BJ (cell line): ENCODE results near the gene SPATA31A3. TPM values are rescaled to one million over a fixed set of nuclear protein-coding genes. Genes with fewer than 3 reads are reported as not detected.
"Not testable (repeated sequence)": the region's sequence is repeated elsewhere in the genome, so short reads cannot be mapped to it uniquely, and the experiment has no call there.

Experiments
- CTCF ChIA-PET: fragments of 350-600 bp; formaldehyde crosslinking; extraction: SDS; loops from one replicate; lab custom pipeline; 2021; ENCODE audit warnings: antibody characterized with exemption, inconsistent platforms; lab: Yijun Ruan, JAX
- POLR2A ChIA-PET: fragments of 300-600 bp; sonication (Branson Sonifier 250); formaldehyde crosslinking; extraction: SDS; loops from one replicate; lab custom pipeline; 2021; ENCODE audit warnings: antibody characterized with exemption; lab: Charles Lee
- DNase-seq: peaks from one replicate; pipeline ENCODE4 v3.0.0-alpha.2; 2011; ENCODE audit warnings: low read depth
- H3K27me3 ChIP-seq: 2 replicates; pipeline ENCODE4 v1.6.0; 2011; ENCODE audit warnings: low read length; ENCODE audit not compliant: control insufficient read depth, insufficient read depth
- H3K36me3 ChIP-seq: 2 replicates; pipeline ENCODE4 v1.5.1; 2011; ENCODE audit warnings: low read length; ENCODE audit not compliant: control insufficient read depth, insufficient read depth
- H3K4me3 ChIP-seq: 2 replicates; pipeline ENCODE4 v1.5.1; 2011; ENCODE audit warnings: low read depth, mild to moderate bottlenecking, control low read depth, low read length
- polyA minus RNA-seq: library from RNA; depleted of rRNA, polyadenylated mRNA; stranded (reverse); fragments of >200 nt; gene quantifications from 2 replicates; pipeline ENCODE4 v1.2.3, GENCODE V29; 2011; rRNA and poly(A)+ RNA removed
- polyA plus RNA-seq: library from polyadenylated mRNA; depleted of rRNA; stranded (reverse); fragments of >200 nt; gene quantifications from 2 replicates; pipeline ENCODE4 v1.2.3, GENCODE V29; 2011; rRNA removed
- small RNA-seq: library from RNA; depleted of rRNA; stranded (forward); fragments of <200 nt; gene quantifications from one replicate; pipeline ENCODE3, GENCODE V24; 2012; ENCODE audit warnings: low replicate concordance, low read depth; ENCODE audit not compliant: insufficient read length

Gene SPATA31A3
- polyA plus RNA-seq (not detected in 2 replicates), polyA minus RNA-seq (not detected in 2 replicates)

GRCh38 chr9:66992450-66992849 is at the start of gene SPATA31A3:
SPATA31A3 (minus strand) TSS chr9:66992550; CDS start chr9:66992521, 29 bp downstream.
- DNase-seq, H3K4me3 ChIP-seq, CTCF ChIA-PET, H3K27me3 ChIP-seq, POLR2A ChIA-PET, H3K36me3 ChIP-seq: not testable (repeated sequence)

DNA sequence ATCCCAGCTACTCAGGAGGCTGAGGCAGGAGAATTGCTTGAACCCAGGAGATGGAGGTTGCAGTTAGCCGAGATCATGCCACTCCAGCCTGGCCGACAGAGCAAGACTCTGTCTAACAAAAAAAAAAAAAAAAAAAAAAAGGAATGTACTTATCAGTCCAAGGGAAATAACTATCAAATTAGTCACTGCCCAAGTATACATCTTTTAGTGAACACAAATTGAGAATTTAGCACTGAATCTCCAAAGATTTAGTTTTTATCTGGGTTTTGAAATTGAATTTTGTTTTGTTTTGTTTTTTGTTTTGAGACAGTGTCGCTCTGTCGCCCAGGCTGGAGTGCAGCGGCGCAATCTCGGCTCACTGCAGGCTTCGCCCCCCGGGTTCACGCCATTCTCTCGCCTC is 39.8 kb downstream of the SPATA31A3 start:
- H3K27me3 ChIP-seq, DNase-seq, CTCF ChIA-PET, H3K36me3 ChIP-seq, POLR2A ChIA-PET, H3K4me3 ChIP-seq: not testable (repeated sequence)

GRCh38 chr9:66942400-66943155 is 49.8 kb downstream of the SPATA31A3 start:
- H3K36me3 ChIP-seq, H3K4me3 ChIP-seq, H3K27me3 ChIP-seq, DNase-seq, CTCF ChIA-PET, POLR2A ChIA-PET: not testable (repeated sequence)

GRCh38 chr9:66939878-66940830 is 52.2 kb downstream of the SPATA31A3 start:
- DNase-seq, CTCF ChIA-PET, POLR2A ChIA-PET: not testable (repeated sequence)

GRCh38 chr9:66938322-66938721 is 54.0 kb downstream of the SPATA31A3 start:
- H3K36me3 ChIP-seq, POLR2A ChIA-PET, CTCF ChIA-PET, H3K27me3 ChIP-seq, H3K4me3 ChIP-seq, DNase-seq: not testable (repeated sequence)

More at GRCh38 chr9:66939878-66940830, 52.2 kb downstream of the SPATA31A3 start:
- H3K27me3 ChIP-seq, H3K36me3 ChIP-seq, H3K4me3 ChIP-seq: not testable (repeated sequence)

GRCh38 chr9:66937662-66938061 is 54.7 kb downstream of the SPATA31A3 start:
- CTCF ChIA-PET, H3K4me3 ChIP-seq, H3K36me3 ChIP-seq, DNase-seq, POLR2A ChIA-PET, H3K27me3 ChIP-seq: not testable (repeated sequence)

Small RNA genes lying within 50 kb of the gene (small RNA-seq; reads per million reads assigned to genes)
- gene AL353770.1 (not detected), gene AL353770.2 (not detected)

Other genes with a start within 250 kb of the SPATA31A3 start
- 1.2 and 2.0 TPM in 2 replicates for gene ZNF658, start 91.8 kb downstream of the SPATA31A3 start, polyA plus RNA-seq